NCI-H2029 treated with DMSO at 0.1 percent for 48 hours (cell line): Measurements from ENCODE around the gene FGF9.

Experiments used
- DNase-seq: peaks from one replicate; lab custom pipeline; 2025; lab: John Stamatoyannopoulos, UW

Gene FGF9

DNA sequence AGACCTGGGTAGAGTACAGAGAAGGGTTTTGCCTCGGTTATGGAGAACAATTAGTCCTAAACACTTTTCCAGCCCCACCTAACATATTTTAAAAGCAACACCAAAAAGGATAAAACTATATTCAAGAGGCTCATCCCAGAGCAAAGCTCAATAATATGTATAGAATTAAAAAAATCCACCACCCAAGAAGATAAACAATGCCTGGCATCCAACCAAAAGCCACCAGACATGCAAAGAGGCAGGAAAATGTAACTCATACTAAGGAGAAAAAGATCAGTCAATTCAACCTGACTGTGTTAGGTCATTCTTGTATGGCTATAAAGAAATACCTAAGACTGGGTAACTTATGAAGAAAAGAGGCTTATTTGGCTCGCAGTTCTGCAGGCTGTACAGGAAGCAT is 39.3 kb downstream of the FGF9 start:
- no peak for DNase-seq

DNA sequence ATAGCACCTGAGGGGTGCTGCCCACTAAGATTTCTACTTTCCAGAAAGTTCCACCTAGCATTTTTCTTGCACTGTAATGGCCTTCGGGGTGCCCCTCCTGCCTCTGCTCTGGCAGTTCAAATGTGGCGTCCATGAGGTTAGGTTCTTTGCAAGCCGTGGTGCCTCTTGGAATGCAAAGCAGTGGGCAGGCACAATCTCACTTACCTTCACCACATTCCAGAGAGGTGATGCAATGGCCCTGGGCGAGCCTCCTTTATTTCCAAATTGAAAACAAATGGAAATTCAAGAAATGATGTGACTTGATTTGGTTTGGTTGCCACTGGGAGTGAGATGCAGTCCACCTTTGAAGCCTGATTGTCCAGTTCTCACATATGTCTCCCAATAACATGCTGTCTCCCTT is 46.9 kb downstream of the FGF9 start:
- DNase-seq = no peak

DNA sequence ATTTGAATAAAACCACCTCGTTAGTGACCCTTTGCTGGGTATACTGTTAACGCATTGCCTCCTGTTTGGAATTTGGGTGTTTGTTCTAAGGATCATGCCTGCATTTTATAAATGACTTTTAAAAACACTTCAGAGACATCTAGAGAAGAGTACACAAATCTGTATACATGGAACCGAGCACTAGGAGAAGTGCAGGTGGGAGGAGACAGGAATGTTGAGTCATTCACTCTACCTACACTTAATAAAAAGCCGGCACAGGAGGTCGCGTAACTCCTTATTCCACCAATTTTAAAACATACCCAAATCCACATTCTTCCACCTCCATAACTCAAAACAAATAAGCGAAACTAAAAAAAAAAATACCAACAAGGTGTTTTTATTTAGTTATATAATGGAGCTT is 48.6 kb downstream of the FGF9 start:
- DNase-seq = peak; percentile 3

DNA sequence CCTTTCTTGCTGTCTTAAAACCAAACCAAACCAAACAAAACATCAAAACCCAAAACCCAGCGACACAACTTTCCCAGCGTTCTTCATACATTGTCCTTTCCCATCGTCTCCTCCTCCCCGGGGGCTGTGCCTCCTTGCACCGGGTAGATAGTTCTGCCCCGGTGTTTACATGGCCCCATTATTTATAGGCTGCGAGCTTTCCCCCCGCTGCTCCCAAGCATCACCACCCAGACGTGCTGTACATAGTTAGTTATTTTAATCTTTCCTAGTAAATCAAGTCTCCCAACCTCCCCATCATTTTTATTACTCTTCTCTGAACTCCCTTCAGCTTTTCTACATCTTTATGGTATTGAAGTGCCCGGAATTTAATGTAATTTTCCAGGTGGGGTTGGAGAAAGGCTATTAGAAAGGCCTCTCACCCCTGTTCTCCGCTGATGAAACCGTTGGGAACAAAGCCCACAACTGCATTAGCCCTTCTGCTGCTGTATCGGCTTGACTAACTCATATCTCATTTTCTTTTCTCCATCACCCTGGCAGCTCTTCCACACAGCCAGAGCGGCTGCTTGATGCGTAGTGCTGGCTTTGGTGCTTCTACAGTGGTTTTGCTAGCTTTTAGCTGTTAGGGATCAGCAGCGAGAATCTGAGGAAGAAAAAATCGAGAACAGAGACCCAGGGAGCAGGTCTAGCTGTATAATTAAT is 53.1 kb downstream of the FGF9 start:
- no peak for DNase-seq

DNA sequence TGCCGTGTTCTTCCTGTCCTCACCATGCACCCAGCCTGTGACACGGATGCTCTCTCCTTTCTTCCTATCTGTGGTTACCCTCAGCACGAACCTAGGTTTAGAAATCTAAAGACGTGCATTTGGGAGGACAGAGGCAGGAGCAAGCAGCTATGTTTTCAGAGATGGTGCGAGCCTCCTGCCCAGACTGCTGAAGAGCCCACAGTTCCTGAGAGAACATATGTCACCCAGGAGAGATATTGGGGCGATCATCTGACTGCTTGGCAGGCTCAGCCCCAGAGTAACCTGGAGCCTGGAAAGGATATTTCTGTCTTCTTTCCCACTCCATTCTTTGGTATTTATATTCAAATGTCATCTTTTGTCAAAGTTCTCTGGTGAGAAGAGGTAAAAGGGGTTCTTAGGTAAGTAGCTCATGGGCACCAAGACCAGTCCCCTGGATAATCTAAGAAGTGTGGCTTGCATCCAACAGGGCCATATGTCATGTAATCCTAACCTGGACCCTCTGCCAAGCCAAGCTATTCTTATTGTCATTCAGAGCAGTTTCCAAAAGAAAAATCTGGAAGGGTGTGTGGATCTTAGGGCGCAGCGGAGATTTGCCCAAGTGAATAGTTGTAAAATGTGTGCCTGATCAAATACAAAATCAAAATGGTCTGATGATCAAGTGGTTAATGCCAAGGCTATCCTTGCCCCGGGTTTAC is 59.5 kb downstream of the FGF9 start:
- DNase-seq = no peak

DNA sequence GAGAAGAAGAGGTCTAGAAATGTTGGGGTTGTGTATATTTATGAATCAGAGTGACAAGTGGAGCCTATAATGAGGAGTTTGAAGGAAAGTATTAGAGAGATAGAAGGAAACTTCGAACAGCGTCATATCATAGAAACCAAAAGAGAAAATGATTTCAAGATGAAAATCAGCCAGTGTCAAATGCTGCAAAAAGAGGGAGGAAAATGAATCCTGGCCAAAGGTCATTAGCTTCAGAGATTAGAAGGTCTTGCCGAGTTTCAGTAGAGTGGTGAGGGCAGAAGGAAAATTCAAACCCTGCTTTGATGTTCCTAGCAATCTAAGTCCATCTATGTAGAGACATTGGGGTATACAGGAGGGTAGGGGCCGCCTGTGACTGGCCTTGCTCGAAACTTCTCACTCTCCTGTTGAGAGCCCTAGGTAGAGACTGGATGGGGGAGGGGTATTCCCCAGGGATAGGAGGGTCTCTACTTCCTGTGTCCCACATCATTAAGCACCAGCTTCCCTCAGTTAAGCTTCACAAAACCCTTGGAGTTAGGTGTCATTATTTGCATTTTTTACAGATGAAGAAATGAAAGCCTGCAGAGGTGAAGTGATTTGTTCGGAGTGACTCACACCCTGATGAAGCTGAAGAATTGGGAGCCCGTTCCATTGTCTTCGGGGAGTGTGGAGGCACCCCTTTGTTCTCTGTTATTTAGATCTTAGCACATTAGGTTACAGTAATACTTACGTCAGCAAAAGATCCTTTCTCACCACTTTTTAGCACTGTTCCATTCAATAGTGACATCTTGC is 62.8 kb downstream of the FGF9 start:
- DNase-seq = no peak

DNA sequence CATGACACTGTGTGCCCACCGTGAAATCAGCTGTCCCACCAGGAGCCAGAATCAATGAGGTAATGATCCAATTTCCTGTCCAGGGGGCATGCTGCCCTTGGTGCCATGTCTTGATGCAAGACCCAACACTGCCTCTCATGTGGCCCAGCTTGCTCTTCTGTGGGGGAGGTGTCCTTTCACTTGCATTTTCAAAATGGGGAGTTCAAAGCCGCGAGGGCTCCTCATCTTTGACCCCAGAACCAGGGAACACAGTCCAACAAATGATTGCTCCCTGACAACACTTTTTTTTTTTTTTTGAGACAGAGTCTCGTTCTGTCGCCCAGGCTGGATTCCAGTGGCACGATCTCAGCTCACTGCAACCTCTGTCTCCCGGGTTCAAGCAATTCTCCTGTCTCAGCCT is 64.1 kb downstream of the FGF9 start:
- DNase-seq = no peak

DNA sequence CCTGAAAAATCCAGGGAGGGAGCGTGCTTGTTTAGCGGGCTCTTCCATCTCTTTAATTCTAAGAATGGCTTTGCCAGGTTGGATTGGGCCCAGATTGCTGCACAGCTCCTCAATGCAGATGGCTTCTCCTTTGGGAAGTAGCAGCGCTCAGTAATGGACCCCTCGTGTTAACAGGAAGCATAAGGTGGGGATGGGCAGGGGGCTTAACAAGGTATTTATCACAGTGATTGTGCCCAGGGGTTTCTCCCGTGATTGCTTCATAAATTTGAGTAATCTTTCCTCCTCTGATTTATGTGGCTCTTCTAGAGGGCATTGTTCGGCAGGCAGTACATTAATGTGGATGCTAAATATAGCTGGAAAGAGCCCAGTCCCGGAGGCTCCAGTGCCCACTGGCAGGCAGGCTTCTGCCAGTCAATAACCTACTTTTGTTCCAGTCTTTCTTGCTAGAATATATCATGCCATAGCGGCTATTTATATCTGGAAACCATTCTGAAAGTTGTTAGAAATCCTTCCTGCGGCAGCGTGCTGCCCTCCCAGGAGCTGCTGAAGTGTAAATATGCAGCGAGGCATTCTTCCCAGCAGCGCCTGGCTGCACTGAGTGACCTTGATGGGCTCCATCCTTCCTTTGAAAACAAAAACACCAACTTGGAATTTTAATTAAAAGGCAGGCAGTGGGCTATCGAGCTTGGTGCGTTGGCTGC is 65.0 kb downstream of the FGF9 start:
- DNase-seq = no peak

DNA sequence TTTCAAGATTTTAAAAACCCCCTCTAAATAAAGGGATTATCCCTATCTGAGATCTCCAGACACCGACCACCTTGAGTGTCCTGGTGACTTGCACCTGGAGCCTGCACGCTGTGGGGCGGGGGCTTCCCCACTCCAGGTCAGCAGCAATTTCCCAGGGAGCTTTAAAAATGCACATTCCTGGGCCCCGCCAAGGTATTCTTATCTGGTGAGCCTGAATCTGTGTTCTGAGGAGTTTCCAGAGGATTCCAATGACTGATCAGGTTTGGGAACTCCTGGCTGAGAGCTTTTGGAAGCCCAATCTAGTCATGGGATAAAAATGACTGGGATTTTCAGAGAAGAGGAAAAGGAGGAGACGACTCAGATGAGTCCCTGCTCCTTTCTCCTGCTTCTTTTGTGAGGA is 66.1 kb downstream of the FGF9 start:
- no peak for DNase-seq

DNA sequence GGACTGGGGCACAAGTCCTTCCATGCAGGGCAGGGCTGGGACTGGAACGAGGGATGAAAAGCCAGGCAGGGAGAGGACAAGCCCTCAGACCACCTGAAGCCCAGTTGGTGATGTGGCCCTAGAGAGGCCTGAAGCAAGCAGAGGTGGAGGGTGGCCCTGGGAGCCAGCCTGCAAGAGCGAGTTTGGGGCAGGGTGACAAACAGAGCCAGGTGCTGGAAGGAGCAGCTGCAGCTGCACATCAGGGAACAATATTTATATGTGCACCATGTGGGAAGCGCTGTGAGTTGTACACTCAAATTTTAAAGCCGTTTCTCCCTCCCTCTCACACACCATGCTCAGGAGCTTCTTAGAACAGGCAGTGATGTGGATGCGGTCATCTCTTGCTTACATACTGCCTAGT is 67.8 kb downstream of the FGF9 start:
- DNase-seq = no peak

DNA sequence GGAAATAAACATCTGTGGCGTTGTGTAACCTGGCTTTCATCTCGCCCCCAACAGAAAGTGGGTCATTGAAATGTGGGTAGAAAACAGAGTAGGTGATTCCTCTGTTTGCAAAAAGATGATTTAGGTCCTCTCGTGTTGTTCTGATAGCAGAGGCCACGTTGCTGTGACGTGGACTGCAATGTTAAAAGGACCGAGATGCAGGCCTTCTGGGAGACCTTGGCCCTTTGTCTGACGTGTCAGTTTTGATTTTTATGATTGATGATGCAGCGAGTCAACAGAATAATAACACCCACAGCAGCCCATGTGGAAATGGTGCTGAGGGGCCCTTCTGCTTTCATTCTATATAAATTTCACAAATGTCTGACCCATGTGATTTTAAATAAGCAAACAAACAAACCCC is 68.9 kb downstream of the FGF9 start:
- no peak for DNase-seq

DNA sequence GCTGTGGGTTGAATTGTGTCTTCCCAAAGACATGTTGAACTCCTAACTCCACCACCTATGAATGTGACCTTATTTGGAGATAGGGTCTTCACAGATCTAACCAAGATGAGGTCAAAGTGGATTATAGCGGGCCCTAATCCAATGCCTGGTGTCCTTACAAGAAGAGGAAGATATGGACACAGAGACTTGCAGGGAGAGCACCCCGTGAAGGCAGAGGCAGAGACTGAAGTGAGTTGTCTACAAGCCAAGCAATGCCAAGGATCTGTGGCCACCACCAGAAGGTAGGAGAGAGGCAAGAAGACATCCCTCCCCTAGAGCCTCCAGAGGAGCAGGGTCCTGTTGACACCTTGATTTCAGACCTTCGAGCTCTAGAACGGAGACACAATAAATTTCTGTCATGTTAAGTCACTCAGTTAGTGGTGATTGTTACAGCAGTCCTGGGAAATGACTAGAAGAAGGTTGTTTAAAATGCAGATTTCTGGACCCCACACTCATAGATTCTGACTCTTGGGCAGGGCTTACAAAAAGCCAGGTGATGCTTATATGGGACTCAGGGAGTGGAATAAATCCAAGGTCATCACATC is 70.6 kb downstream of the FGF9 start:
- no peak for DNase-seq

DNA sequence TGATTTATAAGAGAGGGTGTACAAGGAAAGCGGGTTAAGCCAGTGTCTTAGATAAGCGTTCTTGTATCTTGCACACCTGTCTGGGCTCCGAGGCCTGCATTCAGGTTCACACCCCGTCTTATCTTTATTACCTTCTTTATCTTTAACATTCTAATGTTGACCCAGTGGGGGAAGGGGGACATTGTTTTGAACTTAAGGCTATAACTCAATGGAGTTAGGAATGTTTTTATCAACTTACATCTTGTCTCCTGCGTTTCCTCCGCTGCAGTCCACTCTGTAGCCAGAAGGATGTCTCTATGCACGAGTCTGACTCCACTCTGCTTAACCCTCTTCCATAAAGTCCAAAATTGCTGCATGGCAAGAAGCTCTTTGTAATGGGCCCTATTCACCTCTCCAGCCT is 71.2 kb downstream of the FGF9 start:
- DNase-seq = no peak

DNA sequence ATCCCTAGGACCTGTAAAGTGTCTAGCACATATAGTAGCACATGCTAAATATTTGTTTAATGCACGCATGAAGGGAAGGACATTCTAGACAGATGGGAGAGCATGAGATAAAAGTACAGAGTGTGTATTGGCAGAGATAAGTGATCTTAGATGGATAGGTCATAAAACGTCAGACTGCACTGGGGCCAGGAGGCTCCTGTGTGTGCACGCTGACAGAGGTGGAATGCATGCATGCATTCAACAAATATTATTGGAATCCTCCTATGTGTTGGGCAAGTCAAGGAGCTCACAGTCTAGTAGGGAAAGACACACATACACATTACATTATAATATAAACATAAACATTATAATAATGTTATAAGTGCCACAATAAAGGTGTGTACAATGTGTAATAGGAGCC is 73.3 kb downstream of the FGF9 start:
- DNase-seq = no peak

DNA sequence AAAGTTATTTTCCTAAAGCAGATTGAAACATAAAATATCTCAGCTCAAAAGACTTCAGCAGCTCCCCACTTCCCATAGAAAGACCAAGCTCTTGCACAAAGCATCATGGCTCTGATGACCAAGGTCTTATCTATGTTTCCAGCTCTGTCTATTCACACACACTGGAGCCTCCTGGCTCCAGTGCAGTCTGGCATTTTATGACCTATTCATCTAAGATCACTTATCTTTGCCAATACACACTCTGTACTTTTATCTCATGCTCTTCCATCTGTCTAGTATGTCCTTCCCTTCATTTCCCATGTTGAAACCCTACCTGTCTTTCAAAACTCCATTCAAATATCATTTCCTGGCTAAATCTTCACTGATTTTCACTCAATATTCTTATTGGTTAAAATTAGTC is 74.4 kb downstream of the FGF9 start:
- no peak for DNase-seq

DNA sequence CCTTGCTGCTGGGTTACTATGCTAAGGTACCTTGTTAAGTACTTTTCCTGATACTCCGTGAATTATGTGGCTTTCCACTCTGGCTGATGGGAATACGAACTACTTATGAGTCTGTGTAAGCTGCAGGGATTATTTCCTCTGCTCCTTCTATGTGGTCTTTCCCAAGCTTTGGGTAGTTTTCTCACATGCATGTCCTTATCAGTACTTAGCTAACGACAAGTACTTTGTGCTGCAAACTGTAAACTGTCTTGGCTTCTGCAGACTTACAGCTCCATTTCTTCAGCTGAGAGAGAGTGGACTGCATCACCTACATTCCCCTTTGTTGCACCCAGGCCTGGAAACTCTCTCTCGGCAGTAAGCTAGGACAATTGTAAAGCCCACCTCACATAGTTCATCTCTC is 76.6 kb downstream of the FGF9 start:
- no peak for DNase-seq

DNA sequence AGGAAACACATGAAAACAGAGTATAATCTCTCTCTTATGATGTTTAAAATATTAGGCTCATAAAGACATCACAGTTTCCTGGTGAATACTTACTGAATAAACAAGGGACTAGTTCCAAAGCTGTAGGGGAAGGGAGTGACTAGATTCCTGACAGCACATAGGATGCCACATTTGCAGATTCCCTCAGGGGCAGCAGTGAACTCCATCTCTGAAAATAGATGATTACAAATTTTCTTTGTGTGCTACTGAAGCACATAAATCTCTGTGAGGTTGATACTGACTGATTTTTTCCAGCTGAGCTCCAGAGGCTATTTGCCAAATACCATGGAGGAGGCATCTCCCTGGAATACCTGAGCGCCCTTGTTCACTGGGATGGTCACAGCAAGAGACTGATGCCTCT is 77.3 kb downstream of the FGF9 start:
- no peak for DNase-seq

DNA sequence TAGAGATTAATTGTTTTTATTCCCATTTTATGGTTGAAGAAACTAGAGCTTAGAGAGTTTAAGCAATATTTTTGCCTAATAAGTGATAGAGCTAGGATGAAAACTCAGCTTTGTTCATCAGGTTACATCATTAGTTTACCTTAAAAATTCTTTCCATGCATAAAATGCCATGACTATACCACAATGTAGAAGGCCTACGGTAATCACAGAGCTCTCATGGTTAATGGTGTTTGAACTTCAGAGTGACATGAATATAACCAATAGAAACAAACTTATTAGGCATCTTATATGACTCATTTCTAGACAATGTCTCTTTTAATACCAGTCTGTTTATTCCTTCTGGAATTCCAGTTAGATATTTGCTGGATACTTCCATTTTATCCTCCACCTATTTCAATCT is 78.5 kb downstream of the FGF9 start:
- DNase-seq = no peak

DNA sequence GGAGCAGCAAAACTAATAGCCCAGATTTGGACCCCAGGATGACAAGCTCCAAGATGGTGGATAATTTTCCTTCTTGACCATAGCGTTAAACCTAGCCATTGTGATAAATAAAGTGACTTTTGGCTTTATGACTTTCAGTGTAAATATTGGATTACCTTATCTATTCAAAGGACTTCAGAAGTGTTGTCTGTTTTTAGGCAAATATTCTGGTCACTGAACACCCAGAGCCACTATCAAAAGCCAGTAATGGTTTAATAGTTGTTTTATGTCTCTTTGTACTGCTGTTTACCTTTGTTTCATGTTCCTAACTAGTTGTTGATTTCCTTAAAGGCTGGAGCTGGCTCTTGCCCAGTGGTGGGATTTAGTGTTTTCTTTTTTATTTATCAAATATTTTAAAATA is 81.6 kb downstream of the FGF9 start:
- DNase-seq = no peak

DNA sequence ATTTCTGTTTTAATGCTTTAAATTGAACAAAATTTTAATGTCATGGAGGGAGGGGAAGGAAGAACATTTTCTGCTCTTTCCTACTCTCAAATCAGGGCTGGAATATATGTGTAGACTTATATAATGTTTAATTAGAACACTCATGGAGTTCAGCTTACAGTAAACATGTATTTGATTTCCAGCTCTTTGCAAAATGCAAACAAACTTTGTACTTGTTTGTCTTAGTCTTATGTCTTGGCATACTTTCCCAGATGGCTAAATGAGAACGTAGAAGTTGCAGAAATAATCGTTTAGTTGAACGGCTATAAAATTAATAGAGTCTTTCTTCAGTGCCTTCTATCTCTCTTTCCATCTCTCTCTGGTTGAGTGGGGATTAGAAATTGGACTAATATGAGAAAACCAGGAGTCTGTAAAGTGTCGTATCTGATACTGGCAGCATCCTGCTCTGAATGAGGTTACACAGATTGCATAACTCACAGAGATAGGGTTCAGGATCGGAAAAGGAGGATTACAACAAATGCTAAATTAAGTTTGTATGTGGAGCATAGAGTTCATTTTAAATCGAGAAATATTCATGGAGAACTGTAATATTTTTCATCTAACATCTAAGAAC is 82.3 kb downstream of the FGF9 start:
- DNase-seq = no peak
